HG03354 (cell line): Measurements from ENCODE around the gene DOK6.
A peak's percentile ranks its signal among the peaks of the same experiment; 100 is the strongest.

Experiments used
- ATAC-seq: cut with Tn5 transposase; IDR thresholded peaks from one replicate; pipeline ENCODE4 v1.9.1; 2021; ENCODE audit warnings: mild to moderate bottlenecking; ENCODE audit not compliant: unreplicated experiment, poor library complexity, severe bottlenecking

DOK6 gene

DNA sequence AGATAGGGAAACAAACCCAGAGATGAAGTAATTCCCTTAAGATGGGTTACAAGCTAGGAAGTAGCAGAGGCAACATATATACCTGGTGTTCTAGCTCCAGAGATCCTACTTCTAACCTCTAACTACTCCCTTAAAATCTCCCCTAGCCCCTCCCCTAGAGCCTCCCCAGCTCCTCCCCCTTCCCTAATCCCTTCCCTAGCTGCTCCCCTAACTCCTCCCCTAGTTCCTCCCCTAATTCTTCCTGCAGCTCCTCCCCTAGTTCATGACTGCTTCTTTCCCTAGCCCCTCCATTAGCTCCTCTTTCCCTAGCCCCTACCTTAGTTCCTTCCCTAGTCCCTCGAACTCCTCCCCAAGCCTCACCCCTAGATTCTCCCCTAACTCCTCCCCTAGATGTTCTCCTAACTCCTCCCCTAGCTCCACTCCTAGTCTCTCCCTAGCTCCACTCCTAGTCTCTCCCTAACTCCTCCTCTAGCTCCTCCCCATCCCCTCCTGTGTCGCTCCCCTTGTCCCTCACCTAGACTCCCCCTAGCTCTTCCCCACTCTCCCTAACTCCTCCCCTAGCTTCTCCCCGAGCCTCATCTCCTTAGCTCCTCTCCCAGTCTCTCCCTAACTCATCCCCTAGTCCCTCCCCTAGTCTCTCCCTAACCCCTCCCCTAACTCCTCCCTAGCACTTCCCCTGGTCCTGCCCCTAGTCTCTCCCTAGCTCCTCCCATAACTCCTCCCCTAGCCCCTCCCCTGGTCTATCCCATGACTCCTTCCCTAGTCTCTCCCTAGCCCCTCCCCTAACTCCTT lies 438.1 kb downstream of the DOK6 start:
- ATAC-seq, result no peak

DNA sequence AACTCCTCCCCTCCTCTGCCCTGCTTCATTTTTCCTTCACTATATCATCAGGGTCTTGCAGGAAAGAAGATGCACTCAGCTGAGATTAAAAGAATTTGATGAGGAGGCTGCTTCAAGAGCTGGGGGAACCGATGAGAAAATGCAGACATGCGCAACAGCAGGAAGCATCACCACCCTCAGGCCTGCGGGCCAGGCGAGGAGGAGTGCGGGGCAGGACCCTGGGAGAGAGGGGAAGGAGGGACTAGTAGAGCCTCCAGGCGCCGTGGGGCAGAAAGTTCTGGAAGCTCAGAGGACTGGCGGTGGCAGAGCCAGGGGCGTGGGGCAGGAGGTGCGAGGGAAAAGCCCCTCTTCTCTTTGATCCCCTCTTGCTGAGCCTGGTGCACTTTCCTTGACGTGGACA lies 438.8 kb downstream of the DOK6 start:
- no peak for ATAC-seq

GRCh38 chr18:69840001-69840400 lies 439.3 kb downstream of the DOK6 start:
- no peak for ATAC-seq

- no peak for ATAC-seq
Observed at GRCh38 chr18:69840445-69840844, 439.8 kb downstream of the DOK6 start.

DNA sequence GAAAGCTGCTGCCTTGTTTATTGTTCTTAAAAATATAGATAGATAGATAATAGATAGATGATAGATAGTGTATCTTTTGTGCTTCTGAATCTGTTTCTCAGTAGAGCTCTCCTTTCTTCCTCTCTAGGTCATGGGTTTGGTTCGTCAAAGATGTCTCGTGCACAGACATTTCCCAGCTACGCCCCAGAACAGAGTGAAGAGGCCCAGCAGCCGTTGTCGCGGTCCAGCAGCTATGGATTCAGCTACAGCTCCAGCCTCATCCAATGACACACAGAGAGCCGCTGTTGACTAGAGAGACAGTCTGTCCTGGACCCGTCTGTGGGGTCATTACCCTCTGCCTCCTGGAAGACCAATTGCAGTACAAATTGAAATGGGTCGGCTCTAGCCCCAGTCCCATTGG lies 440.4 kb downstream of the DOK6 start:
- no peak for ATAC-seq

DNA sequence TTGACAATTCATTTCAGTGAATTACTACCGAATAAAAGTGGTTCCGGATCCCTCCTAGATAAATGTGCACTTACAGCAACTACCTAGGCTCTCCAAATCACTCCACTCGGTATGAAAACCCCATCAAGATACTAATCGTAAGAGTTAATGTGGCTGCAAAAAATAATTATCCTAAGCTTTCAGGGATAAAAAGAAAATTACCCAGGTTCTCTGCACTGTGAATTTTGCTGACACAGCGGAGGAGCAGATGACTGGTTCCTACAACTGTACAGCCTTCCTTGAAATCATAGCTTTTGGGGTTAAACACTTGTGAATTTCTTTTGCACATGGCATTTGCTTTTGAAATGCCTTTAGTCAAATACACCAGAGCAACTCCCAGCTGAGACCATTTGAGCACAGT lies 442.3 kb downstream of the DOK6 start:
- ATAC-seq, result no peak

GRCh38 chr18:69844656-69845055 lies 444.0 kb downstream of the DOK6 start:
- no peak for ATAC-seq

- ATAC-seq, result no peak
Observed at GRCh38 chr18:69845593-69846506, 445.2 kb downstream of the DOK6 start.

DNA sequence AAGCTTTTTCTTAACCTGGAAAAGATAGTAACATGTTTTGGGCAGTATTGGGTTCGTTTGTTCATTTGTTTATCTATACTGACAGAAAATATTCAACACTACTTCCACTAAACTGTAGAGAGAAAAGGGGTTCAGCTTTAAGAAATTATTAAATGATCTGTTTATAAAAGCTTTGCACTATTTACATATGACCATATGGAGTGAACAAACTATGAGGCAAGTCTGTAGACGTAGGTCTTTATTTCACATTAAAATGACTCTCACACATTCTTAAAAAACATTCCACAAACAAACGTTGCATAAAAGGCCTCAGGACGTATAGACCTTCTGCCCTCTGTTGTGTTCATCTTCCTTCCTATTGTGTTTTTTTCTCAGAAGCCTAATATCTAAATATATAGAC lies 452.4 kb downstream of the DOK6 start:
- no peak for ATAC-seq

DNA sequence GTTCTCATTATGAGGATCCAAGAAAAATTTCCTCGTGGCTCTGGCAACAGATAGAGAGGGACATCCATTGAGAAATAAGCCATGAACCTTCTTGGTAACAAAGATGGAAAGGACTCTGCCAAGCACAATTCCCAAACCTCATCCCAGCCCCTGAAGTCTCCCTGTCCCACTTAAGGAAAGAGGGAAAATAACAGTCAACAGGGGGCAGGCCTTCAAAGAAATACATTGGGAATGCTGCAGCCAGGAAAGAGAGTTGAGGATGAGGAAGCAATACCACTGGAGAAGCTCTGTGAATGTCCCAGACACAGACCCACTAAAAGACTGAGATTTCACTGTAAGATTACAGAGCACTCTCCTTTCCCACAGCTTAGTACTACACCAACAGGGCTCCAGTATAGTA lies 453.8 kb downstream of the DOK6 start:
- ATAC-seq, result no peak

DNA sequence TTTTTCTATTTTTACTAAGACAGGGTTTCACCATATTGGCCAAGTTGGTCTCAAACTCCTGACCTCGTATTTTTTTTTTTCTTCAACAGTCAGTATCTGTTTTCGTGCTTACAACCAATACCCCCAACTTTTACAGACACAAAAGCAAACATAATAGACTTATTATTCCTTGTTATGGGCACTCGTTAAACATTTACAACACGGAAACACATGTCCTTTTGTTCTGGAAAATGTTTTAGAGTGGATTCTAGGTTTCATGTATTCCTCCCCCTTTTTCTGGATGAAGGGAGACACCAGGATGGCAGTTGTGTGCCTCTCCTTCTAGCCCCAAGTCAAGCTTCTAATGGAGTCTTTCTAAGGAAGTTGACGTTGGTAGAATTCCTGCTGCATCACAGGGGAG lies 458.2 kb downstream of the DOK6 start:
- no peak for ATAC-seq

GRCh38 chr18:69864802-69865201 lies 464.1 kb downstream of the DOK6 start:
- peak; percentile 90 for ATAC-seq

DNA sequence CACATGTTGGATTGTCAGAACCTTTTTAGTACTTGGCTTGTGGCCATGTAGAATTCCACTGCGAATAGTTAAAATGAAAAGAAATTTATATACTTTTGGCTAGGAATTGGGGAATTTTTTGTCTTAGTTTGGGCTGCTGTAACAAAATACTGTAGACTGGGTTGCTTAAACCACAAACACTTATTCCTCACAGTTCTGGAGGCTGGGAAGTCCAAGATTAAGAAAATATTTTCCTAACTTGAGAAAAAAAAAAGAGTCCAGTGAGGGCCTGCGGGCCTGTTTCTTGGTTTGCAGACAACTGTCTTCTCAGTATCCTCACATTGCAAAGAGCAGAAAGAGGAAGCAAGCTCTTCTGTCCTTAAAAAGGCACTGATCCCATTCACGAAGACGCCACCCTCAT lies 465.1 kb downstream of the DOK6 start:
- no peak for ATAC-seq

DNA sequence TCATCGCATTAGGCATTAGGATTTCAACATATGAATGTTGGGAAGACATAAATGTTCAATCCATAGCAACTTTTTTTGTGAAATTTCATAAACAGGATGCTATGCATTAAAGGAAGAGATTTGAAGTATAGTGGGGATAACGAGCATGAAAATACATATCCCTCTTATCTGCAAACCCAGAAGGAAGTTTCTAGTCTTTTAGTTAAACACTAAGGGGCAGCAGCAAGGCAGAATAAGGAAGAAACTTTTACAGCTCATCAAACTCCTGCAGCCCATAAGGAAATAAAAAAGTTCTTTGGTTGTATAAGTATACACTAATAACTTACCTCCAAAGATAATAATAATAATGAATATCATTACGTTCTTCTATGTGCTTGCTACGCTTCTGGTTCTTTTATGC lies 465.5 kb downstream of the DOK6 start:
- ATAC-seq, result no peak

GRCh38 chr18:69870736-69871135 lies 470.0 kb downstream of the DOK6 start:
- ATAC-seq, result no peak

GRCh38 chr18:69871363-69871762 lies 470.7 kb downstream of the DOK6 start:
- no peak for ATAC-seq

DNA sequence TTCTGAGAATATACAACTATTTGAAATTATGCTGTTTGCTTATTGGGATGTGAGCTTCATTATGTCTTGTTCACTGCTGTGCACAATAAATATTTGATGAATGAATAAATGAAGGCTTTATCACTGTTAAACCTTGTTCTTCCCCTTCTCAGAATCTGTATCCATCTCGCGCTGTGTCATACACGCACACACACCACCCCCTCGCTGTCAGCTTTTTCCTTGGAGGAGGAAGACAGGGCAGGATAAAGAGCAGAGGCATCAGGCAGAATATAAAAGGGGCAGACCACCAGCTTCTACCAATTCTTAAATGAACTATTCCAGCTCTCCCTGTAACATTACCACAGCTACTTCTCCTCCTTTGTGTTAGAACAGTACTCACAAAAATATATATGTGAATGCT lies 472.0 kb downstream of the DOK6 start:
- ATAC-seq, result no peak

DNA sequence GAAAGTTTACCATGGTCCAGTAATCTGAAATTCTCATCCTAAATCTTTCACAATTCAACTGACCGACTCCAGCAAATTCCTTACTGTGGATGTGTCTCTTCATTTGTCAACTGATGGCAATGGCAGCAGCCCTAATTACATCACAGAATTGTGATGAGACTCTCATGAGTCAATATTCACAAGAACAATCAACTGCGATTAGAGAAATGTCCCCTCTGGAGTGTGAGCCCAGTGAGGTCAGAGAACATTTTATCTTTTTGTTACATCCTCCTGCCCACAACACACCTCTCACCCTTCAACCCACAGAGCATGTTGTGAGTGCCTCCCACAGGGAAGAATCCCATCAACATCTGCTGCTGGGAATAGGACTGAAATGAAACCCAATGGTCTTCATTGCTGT lies 473.4 kb downstream of the DOK6 start:
- no peak for ATAC-seq

- ATAC-seq, result no peak
Observed at GRCh38 chr18:69876490-69876889, 475.8 kb downstream of the DOK6 start.

- no peak for ATAC-seq
Observed at GRCh38 chr18:69878213-69878933, 477.7 kb downstream of the DOK6 start.
